Peyer's patch (tissue), 4 donors: Measurements from ENCODE around the gene ZNF578. TPM values are rescaled to one million over a fixed set of nuclear protein-coding genes. Genes with fewer than 3 reads are reported as not detected.
"Not testable (repeated sequence)": the region's sequence is repeated elsewhere in the genome, so short reads cannot be mapped to it uniquely, and the experiment has no call there.

ENCODE experiments used
- DNase-seq, 3 donors: peaks; one replicate each; pipeline ENCODE4 v3.0.0-alpha.2; 2017 to 2019
- H3K27ac ChIP-seq, 4 donors: fragments of 200-600 bp; sonication (generic); one replicate each; pipeline ENCODE4 v1.5.1; 2016 to 2019
- H3K27me3 ChIP-seq, 2 donors: fragments of 200-600 bp; sonication (generic); one replicate each; pipeline ENCODE4 v1.5.1; 2019
- H3K36me3 ChIP-seq, 3 donors: fragments of 200-600 bp; sonication (generic); one replicate each; pipeline ENCODE4 v1.5.1; 2016 to 2019
- H3K4me1 ChIP-seq, 4 donors: fragments of 200-600 bp; sonication (generic); one replicate each; pipeline ENCODE4 v1.5.1; 2016 to 2019
- H3K4me3 ChIP-seq, 4 donors: fragments of 200-600 bp; sonication (generic); 1 replicate in 3 of 4; 2 replicates in 1 of 4; pipeline ENCODE4 v1.5.1; 2016 to 2019; ENCODE audit warnings: mild to moderate bottlenecking in 1 of 4
- H3K9me3 ChIP-seq, 4 donors: fragments of 200-600 bp; sonication (generic); one replicate each; pipeline ENCODE4 v1.5.1; 2016 to 2019; ENCODE audit warnings: mild to moderate bottlenecking in 1 of 4
- CTCF ChIP-seq, 6 experiments: fragments of 450-650 bp in 4 of 6; fragments of 200-600 bp in 2 of 6; sonication (generic) in 1 of 6; IDR thresholded peaks; one replicate each; pipeline ENCODE4 v1.5.1; 2017 to 2019; ENCODE audit warnings: antibody characterized with exemption in 6 of 6, mild to moderate bottlenecking in 3 of 6, moderate library complexity in 1 of 6
- POLR2A ChIP-seq, 2 donors: fragments of 450-650 bp; IDR thresholded peaks; one replicate each; pipeline ENCODE4 v1.5.1; 2017; ENCODE audit warnings: antibody characterized with exemption in 2 of 2, mild to moderate bottlenecking in 2 of 2, moderate library complexity in 2 of 2
- total RNA-seq, 4 donors: library from RNA; depleted of rRNA; stranded (reverse); fragments of >200 nt; gene quantifications; one replicate each; pipeline ENCODE4 v1.1.0, GENCODE V29; 2016

Gene ZNF578
- total RNA-seq, 4 donors from 2014 or later = 0.40 to 0.53 TPM; not detected in 2

DNA sequence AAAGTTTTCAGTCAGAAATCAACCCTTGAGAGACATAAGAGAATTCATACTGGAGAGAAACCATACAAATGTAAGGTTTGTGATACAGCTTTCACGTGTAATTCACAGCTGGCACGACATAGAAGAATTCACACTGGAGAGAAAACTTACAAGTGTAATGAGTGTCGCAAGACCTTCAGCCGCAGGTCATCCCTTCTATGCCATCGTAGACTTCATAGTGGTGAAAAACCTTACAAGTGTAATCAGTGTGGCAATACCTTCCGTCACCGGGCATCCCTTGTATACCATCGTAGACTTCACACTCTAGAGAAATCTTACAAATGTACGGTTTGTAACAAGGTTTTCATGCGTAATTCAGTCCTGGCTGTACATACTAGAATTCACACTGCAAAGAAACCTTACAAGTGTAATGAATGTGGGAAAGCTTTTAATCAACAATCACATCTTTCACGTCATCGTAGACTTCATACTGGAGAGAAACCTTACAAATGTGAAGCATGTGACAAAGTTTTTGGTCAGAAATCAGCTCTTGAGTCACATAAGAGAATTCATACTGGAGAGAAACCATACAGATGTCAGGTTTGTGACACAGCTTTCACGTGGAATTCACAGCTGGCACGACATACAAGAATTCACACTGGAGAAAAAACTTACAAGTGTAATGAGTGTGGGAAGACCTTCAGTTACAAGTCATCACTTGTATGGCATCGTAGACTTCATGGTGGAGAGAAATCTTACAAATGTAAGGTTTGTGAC, 101.0 kb downstream of the ZNF578 start:
- H3K9me3 ChIP-seq = peaks cover 0 to 93% (median 28%) of the 10 kb centered on the region in 4 donors
- DNase-seq = no peak
- H3K27me3 ChIP-seq = no peaks in the 10 kb centered on the region
- H3K36me3 ChIP-seq = peaks cover 0 to 97% (median 11%) of the 10 kb centered on the region in 3 donors
- no peak overlapping the region for H3K4me3 ChIP-seq
- TF ChIP-seq CTCF (IDR thresholded peaks at IDR 0.05) = no peak
- TF ChIP-seq POLR2A (IDR thresholded peaks at IDR 0.05) = no peak
- no peak overlapping the region for H3K27ac ChIP-seq
- no peaks in the 10 kb centered on the region for H3K4me1 ChIP-seq

- H3K4me1 ChIP-seq = no peaks in the 10 kb centered on the region
- H3K36me3 ChIP-seq = peaks cover 0 to 94% (median 11%) of the 10 kb centered on the region in 3 donors
- no peak for DNase-seq
- H3K4me3 ChIP-seq = no peak overlapping the region
- TF ChIP-seq CTCF (IDR thresholded peaks at IDR 0.05) (no peak), POLR2A (IDR thresholded peaks at IDR 0.05) (no peak)
- no peaks in the 10 kb centered on the region for H3K27me3 ChIP-seq
- H3K9me3 ChIP-seq = peaks cover 0 to 93% (median 30%) of the 10 kb centered on the region in 4 donors
- H3K27ac ChIP-seq = no peak overlapping the region
Observed at GRCh38 chr19:52557231-52557995, 104.1 kb downstream of the ZNF578 start.

DNA sequence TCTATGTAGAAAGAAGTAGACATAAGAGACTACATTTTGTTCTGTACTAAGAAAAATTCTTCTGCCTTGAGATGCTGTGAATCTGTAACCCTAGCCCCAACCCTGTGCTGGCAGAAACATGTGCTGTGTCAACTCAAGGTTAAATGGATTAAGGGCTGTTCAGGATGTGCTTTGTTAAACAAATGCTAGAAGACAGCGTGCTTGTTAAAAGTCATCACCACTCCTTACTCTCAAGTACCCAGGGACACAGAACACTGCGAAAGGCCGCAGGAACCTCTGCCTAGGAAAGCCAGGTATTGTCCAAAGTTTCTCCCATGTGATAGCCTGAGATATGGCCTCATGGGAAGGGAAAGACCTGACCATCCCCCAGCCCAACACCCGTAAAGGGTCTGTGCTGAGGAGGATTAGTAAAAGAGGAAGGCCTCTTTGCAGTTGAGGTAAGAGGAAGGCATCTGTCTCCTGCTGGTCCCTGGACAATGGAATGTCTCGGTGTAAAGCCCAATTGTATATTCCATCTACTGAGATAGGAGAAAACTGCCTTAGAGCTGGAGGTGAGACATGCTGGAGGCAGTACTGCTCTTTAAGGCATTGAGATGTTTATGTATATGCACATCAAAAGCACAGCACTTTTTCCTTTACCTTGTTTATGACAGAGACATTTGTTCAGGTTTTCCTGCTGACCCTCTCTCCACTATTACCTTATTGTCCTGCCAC, 105.5 kb downstream of the ZNF578 start:
- H3K4me1 ChIP-seq, H3K27ac ChIP-seq, DNase-seq, H3K27me3 ChIP-seq, H3K4me3 ChIP-seq: not testable (repeated sequence)
- Histone ChIP-seq H3K36me3 (peaks cover 0 to 92% (median 3%) of the 10 kb centered on the region in 3 donors), H3K9me3 (peaks cover 0 to 95% (median 26%) of the 10 kb centered on the region in 4 donors)

DNA sequence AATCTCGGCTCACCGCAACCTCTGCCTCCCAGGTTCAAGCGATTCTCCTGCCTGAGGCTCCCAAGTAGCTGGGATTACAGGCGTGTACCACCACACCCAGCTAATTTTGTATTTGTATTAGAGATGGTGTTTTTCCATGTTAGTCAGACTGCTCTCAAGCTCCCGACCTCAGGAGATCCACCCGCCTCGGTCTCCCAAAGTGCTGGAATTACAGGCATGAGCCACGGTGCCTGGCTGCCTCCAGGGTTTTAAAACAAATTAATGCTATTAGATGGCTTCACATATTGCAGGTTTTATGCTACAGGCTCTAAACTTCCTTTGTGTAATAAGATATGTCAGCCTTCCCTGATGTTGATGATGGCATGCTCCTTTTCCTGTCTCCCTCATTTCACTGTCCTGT, 108.3 kb downstream of the ZNF578 start:
- not testable (repeated sequence) for H3K4me3 ChIP-seq, DNase-seq, H3K4me1 ChIP-seq, H3K27ac ChIP-seq, H3K27me3 ChIP-seq
- Histone ChIP-seq H3K36me3 (peaks cover 0 to 76% (median 0%) of the 10 kb centered on the region in 3 donors), H3K9me3 (peaks cover 0 to 81% (median 18%) of the 10 kb centered on the region in 4 donors)

Other genes starting within 250 kb of the ZNF578 start
- 10 to 100 TPM in 1 of 4 donors, 1 to 10 TPM in 3; 4.0 to 15.7 (median 7.0) TPM for gene ZNF766, start 184.0 kb upstream of the ZNF578 start, total RNA-seq
- gene ZNF480, start 156.4 kb upstream of the ZNF578 start, total RNA-seq = 10 to 100 TPM in 3 of 4 donors, 1 to 10 TPM in 1; 6.0 to 19.8 (median 12.5) TPM
- 1 to 10 TPM in 2 of 4 donors, under 1 TPM in 1, not detected in 1; 0.85 to 2.3 (median 1.6) TPM for gene ZNF610, start 117.3 kb upstream of the ZNF578 start, total RNA-seq
- gene ZNF880, start 83.6 kb upstream of the ZNF578 start, total RNA-seq = 10 to 100 TPM in 2 of 4 donors, 1 to 10 TPM in 2; 7.2 to 20.6 (median 12.0) TPM
- 10 to 100 TPM; 18.5 to 25.6 (median 20.8) TPM for gene ZNF528, start 55.7 kb upstream of the ZNF578 start, total RNA-seq
- gene ZNF534, start 24.4 kb upstream of the ZNF578 start, total RNA-seq = not detected
- gene ZNF808, start 74.1 kb downstream of the ZNF578 start, total RNA-seq = 10 to 100 TPM; 30.5 to 56.9 (median 42.0) TPM
- gene ZNF701, start 116.7 kb downstream of the ZNF578 start, total RNA-seq = 10 to 100 TPM; 21.0 to 36.7 (median 34.7) TPM
- 10 to 100 TPM; 26.6 to 96.6 (median 38.6) TPM for gene ZNF83, start 184.8 kb downstream of the ZNF578 start, total RNA-seq